ENCODE measurements around the gene MEN1.

The MEN1 gene

DNA sequence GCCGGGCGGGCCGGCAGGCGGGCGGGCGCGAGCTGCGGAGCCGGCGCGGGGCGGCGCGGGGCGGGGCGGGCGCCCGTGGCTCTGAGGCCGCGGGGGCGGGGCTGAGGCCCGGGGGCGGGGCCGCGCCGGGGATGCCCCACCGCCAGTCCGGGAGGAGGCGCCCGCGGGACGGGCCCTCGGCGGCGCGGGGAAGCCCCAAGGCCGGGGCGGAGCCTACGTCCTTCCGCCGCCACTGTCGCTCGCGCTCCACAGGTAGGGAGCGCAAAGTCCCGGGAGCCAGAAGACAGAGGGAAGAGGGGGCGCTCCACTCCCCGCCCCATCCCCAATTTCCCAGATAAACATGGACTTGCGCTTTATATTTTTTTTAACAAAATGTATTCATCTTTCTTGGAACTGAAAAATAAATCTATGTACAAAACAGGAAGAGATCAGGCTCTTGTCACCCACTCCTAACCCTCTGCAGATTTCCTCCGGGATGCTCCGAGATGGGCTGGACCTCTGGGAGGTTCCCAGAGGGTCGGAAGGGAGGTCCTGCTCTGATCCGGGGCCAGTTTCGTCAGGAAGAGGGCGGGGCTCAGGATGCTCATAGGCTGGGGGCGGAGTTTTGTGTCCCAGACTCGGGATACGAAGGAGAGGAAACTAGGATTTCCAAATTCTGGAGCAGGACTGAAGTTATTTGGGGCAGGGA is 7.0 kb downstream of the MEN1 start, which contains the start of gene MAP4K2:
TSS of gene MAP4K2 (minus strand) at position 57 of the 688 bp plus-strand sequence. CDS start 65 bp downstream, outside the sequence.
- ChIA-PET POLR2A (ENCODE audit: low non-redundant PET) (interaction anchor here (1.0 kb wide), 1 partner anchor 74 kb away, joined by 4 read pairs; no protein-coding TSS in a partner anchor), CTCF (interaction anchor here (0.6 to 1.0 kb wide), 4 partner anchors 32 to 566 kb away, joined by 3 to 4 read pairs (median 3); no protein-coding TSS in a partner anchor)
- peak; percentile 93 for DNase-seq (ENCODE audit: low spot score)
- H3K27ac ChIP-seq: peak within 1 kb of the TSS; percentile 89
- TF ChIP-seq, protein P1, sequence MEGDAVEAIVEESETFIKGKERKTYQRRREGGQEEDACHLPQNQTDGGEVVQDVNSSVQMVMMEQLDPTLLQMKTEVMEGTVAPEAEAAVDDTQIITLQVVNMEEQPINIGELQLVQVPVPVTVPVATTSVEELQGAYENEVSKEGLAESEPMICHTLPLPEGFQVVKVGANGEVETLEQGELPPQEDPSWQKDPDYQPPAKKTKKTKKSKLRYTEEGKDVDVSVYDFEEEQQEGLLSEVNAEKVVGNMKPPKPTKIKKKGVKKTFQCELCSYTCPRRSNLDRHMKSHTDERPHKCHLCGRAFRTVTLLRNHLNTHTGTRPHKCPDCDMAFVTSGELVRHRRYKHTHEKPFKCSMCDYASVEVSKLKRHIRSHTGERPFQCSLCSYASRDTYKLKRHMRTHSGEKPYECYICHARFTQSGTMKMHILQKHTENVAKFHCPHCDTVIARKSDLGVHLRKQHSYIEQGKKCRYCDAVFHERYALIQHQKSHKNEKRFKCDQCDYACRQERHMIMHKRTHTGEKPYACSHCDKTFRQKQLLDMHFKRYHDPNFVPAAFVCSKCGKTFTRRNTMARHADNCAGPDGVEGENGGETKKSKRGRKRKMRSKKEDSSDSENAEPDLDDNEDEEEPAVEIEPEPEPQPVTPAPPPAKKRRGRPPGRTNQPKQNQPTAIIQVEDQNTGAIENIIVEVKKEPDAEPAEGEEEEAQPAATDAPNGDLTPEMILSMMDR (conservative IDR thresholded peaks at IDR 0.05; ENCODE audit: low read depth): peak; percentile 62

DNA sequence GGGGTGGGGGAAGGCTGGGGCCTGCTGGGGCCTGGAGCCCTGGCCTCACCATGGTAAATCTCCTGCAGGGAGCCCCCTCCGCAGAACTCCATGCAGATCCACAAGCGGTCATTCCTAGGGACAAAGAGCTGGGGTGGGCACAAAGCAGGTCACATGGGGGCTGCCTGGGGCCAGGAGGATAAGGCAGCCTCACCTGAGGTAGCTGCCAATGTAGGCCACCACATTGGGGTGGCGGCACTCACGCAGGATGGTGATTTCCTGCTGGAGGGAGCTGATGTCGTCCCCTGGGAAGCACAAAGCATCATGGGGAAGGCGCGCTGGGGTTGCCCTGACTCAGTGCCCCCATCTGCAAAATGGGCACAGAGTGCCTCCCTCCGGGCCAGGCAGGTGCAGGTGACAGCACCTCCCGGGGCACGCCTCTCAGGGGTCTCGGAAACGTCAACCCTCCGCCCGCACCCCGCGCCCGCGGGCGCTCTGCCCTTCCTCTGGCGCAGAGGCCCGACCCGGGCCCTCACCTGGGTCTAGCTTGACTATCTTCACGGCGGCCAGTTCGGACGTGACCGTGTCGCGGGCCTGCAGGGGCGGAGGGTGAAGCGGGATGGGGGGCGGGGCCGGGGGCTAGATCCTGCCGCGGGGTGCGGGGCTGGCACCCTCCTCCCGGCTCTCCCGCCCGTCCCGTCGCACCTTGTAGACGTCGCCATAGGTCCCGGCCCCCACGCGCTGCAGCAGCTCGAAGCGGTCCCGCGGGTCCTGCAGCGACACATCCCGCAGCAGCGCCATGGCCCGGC is 7.8 kb downstream of the MEN1 start:
- POLR2A ChIA-PET (ENCODE audit: low non-redundant PET): interaction anchor here (0.6 to 1.0 kb wide), 2 partner anchors 25 to 75 kb away, joined by 3 to 4 read pairs; no protein-coding TSS in a partner anchor
- TF ChIP-seq, protein P1 (conservative IDR thresholded peaks at IDR 0.05; ENCODE audit: low read depth): no peak
- CTCF ChIA-PET: interaction anchor here (0.6 to 1.0 kb wide), 3 partner anchors 98 to 565 kb away, joined by 3 to 5 read pairs (median 4); no protein-coding TSS in a partner anchor
- no peak for DNase-seq (ENCODE audit: low spot score)
- H3K27ac ChIP-seq: peak overlapping the region; percentile 89

DNA sequence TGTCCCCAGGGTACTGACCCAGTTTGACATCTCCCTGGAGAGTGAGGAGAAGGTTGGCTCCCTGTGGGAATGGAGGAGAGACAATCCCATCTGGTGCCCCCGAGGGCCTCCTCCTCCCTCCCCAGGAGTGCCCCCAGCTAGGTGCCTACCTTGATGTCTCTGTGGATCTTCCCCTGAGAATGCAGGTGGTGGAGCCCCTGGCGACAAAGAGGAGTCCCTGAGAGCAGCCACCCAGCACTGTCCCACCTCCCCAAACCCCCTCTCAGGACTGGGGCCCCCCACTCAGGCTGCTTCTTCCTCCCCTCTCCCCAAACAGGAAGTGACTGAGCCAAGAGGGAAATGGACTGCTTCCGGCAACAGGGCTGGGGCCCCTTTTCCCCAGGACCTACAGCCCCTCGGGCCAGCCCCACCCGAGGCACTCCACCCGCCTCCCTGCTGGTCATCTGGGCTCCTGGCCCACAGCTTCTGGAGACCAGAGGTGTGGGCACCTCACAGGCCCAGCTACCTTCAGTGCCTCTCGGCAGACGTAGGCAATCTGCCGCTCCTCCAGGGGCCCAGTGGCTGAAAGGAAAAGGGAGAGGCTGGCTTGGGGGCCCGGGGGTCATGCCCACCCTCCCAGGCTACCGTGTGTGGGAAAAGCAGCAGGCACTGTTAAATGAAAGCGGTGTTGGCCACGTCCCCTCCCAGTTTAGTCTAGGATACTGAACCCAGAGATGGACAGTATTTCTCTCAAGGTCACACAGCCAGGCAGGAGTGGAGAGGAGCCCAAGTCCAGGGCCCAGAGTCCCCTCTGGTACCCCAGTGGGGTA is 8.6 kb downstream of the MEN1 start:
- POLR2A ChIA-PET (ENCODE audit: low non-redundant PET): no interaction called here
- CTCF ChIA-PET: interaction anchor here (0.7 kb wide), 1 partner anchor 300 kb away, joined by 5 read pairs; no protein-coding TSS in a partner anchor
- DNase-seq (ENCODE audit: low spot score): no peak
- TF ChIP-seq, protein P1 (conservative IDR thresholded peaks at IDR 0.05; ENCODE audit: low read depth): no peak
- H3K27ac ChIP-seq: peak overlapping the region; percentile 89

DNA sequence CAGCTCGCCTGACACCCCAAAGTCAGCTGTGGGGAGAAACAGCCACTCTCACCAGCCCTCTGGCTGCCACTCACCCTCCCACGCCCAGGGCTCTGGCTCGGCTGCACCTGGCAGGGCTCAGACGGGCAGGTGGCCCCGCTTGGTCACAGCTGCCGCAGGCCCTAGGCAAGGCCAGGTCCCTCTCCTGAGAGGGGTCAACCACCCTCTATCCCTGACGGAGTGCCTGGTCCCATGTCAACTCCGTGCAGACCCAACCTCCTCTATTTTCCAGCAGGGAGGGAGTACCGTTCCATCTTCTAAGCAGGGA is 9.2 kb downstream of the MEN1 start:
- no peak for DNase-seq (ENCODE audit: low spot score)
- TF ChIP-seq, protein P1 (conservative IDR thresholded peaks at IDR 0.05; ENCODE audit: low read depth): no peak
- CTCF ChIA-PET: interaction anchor here (1.2 kb wide), 1 partner anchor 13 kb away, joined by 3 read pairs; no protein-coding TSS in a partner anchor
- peak overlapping the region; percentile 89 for H3K27ac ChIP-seq
- POLR2A ChIA-PET (ENCODE audit: low non-redundant PET): no interaction called here

DNA sequence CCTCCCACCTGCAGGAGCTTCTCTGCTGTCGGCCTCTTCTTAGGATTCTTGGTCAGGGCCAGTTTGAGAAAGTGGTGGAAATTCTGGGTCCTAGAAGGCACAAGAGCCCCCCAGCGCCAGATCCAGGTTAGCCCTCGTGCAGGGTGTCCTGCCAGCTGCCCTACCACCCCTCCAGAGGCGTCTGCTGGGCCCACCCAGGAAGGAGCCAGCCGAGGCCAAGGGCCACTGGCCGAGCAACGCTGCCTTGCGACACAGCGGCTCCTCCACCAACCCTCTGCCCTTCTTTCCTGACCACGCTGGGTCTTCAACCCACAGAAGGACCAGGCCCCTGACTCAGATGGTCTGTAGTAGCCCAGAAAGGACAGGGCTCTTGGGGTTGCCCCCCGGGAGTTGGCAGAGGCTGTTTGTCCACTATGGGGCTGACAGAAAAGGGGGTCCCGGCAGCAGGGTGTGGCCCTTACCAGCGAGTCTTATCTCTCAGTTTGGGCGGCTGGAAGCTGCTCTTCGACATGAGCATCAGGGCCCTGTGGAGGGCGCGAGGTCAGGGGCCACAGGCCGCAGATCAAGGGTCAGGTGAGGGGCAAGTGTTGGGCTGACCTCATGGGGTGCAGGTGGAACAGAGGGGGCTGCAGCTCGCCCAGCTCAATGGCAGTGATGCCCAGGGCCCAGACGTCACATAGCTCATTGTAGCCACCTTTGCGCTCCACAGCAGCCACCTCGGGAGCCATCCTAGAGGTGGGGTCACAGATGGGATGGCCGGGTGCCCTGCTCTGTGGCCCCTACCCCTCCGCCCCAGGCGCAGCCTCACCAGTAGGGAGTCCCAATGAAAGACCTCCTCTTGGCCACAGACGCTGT is 9.8 kb downstream of the MEN1 start:
- POLR2A ChIA-PET (ENCODE audit: low non-redundant PET): no interaction called here
- no peak for DNase-seq (ENCODE audit: low spot score)
- H3K27ac ChIP-seq: peak overlapping the region; percentile 89
- CTCF ChIA-PET: interaction anchor here (1.0 to 1.2 kb wide), 2 partner anchors 13 kb away, joined by 3 to 4 read pairs; no protein-coding TSS in a partner anchor
- TF ChIP-seq, protein P1 (conservative IDR thresholded peaks at IDR 0.05; ENCODE audit: low read depth): no peak

Measured in RWPE1 (cell line).